GM19463 (cell line): ENCODE data around the gene METTL6.
"Not testable (repeated sequence)": the region's sequence is repeated elsewhere in the genome, so short reads cannot be mapped to it uniquely, and the experiment has no call there.

Experiments used
- ATAC-seq: cut with Tn5 transposase; IDR thresholded peaks from one replicate; pipeline ENCODE4 v1.9.1; 2021; ENCODE audit warnings: mild to moderate bottlenecking, moderate library complexity; ENCODE audit not compliant: unreplicated experiment

Gene METTL6

GRCh38 chr3:15427182-15427880 lies at the start of gene METTL6, which contains the start of gene EAF1:
Gene METTL6 (minus strand): TSS chr3:15427544. CDS start chr3:15426511, 1,033 bp downstream.
Gene EAF1 (plus strand): TSS chr3:15427598. CDS start chr3:15427780, 182 bp downstream.
- peak; percentile 94 for ATAC-seq

- no peak for ATAC-seq
Observed at GRCh38 chr3:15476378-15476777, 49.0 kb upstream of the METTL6 start.

- ATAC-seq: no peak
Observed at GRCh38 chr3:15475161-15475560, 47.8 kb upstream of the METTL6 start.

- ATAC-seq: no peak
Observed at GRCh38 chr3:15471861-15472260, 44.5 kb upstream of the METTL6 start.

- no peak for ATAC-seq
Observed at GRCh38 chr3:15470849-15471248, 43.5 kb upstream of the METTL6 start.

GRCh38 chr3:15470261-15470660 lies 42.9 kb upstream of the METTL6 start:
- no peak for ATAC-seq

- peak; percentile 86 for ATAC-seq
Observed at GRCh38 chr3:15467227-15468181, 40.2 kb upstream of the METTL6 start.

GRCh38 chr3:15465876-15466585 lies 38.7 kb upstream of the METTL6 start:
- no peak for ATAC-seq

- no peak for ATAC-seq
Observed at GRCh38 chr3:15462451-15462850, 35.1 kb upstream of the METTL6 start.

GRCh38 chr3:15460891-15461531 lies 33.7 kb upstream of the METTL6 start:
- no peak for ATAC-seq

GRCh38 chr3:15458212-15458780 lies 31.0 kb upstream of the METTL6 start:
- no peak for ATAC-seq

GRCh38 chr3:15456915-15457314 lies 29.6 kb upstream of the METTL6 start:
- not testable (repeated sequence) for ATAC-seq

GRCh38 chr3:15456321-15456720 lies 29.0 kb upstream of the METTL6 start:
- ATAC-seq: no peak

GRCh38 chr3:15455756-15456155 lies 28.4 kb upstream of the METTL6 start:
- ATAC-seq: no peak

GRCh38 chr3:15454965-15455364 lies 27.6 kb upstream of the METTL6 start:
- no peak for ATAC-seq

GRCh38 chr3:15453991-15454625 lies 26.8 kb upstream of the METTL6 start:
- no peak for ATAC-seq

GRCh38 chr3:15453501-15453900 lies 26.2 kb upstream of the METTL6 start:
- no peak for ATAC-seq

GRCh38 chr3:15452961-15453360 lies 25.6 kb upstream of the METTL6 start:
- no peak for ATAC-seq

GRCh38 chr3:15452156-15452555 lies 24.8 kb upstream of the METTL6 start:
- ATAC-seq: no peak
